WERI-Rb-1 (cell line): ENCODE data around the gene NTRK2.

Source experiments
- DNase-seq: peaks from one replicate; pipeline ENCODE4 v3.0.0-alpha.2; 2020
- H3K27ac ChIP-seq: fragments of 250-450 bp; sonication (Bioruptor Pico); 2 replicates; pipeline ENCODE4 v1.5.1; 2020; ENCODE audit warnings: mild to moderate bottlenecking, moderate library complexity
- H3K27me3 ChIP-seq: fragments of 250-450 bp; sonication (Bioruptor Pico); 2 replicates; pipeline ENCODE4 v1.5.1; 2021; ENCODE audit warnings: mild to moderate bottlenecking, low read depth, moderate library complexity; ENCODE audit not compliant: insufficient read depth, severe bottlenecking
- H3K36me3 ChIP-seq: fragments of 250-450 bp; sonication (Bioruptor Pico); 2 replicates; pipeline ENCODE4 v1.5.1; 2020; ENCODE audit warnings: mild to moderate bottlenecking, moderate library complexity
- H3K4me3 ChIP-seq: 2 replicates; pipeline ENCODE4 v1.5.1; 2011; ENCODE audit warnings: low read depth, mild to moderate bottlenecking, control low read depth, low read length
- H3K9me3 ChIP-seq: fragments of 250-450 bp; sonication (Bioruptor Pico); 2 replicates; pipeline ENCODE4 v1.5.1; 2021; ENCODE audit warnings: mild to moderate bottlenecking, moderate library complexity; ENCODE audit not compliant: severe bottlenecking
- CTCF ChIP-seq: IDR thresholded peaks from 2 replicates; pipeline ENCODE4 v1.5.1; 2011; ENCODE audit warnings: low read depth, mild to moderate bottlenecking, control low read depth, inconsistent platforms, low read length

NTRK2 gene

GRCh38 chr9:84857211-84857610, 187.7 kb downstream of the NTRK2 start:
- H3K27me3 ChIP-seq = peaks cover 69% of the 10 kb centered on the region
- no peak for TF ChIP-seq CTCF

GRCh38 chr9:84858364-84858763, 188.8 kb downstream of the NTRK2 start:
- Histone ChIP-seq H3K36me3 (no peaks in the 10 kb centered on the region), H3K9me3 (no peaks in the 10 kb centered on the region), H3K27ac (no peak overlapping the region), H3K27me3 (peaks cover 79% of the 10 kb centered on the region), H3K4me3 (no peak overlapping the region)
- no peak for DNase-seq
- TF ChIP-seq CTCF = no peak

More at GRCh38 chr9:84857211-84857610, 187.7 kb downstream of the NTRK2 start:
- DNase-seq = no peak
- H3K4me3 ChIP-seq = no peak overlapping the region
- H3K9me3 ChIP-seq = no peaks in the 10 kb centered on the region
- no peak overlapping the region for H3K27ac ChIP-seq
- no peaks in the 10 kb centered on the region for H3K36me3 ChIP-seq

- H3K27ac ChIP-seq = no peak overlapping the region
- peaks cover 77% of the 10 kb centered on the region for H3K27me3 ChIP-seq
- no peaks in the 10 kb centered on the region for H3K9me3 ChIP-seq
- TF ChIP-seq CTCF = no peak
- no peak overlapping the region for H3K4me3 ChIP-seq
- no peaks in the 10 kb centered on the region for H3K36me3 ChIP-seq
- no peak for DNase-seq
Observed at GRCh38 chr9:84860249-84861115, 191.0 kb downstream of the NTRK2 start.

GRCh38 chr9:84861455-84861854, 191.9 kb downstream of the NTRK2 start:
- Histone ChIP-seq H3K27me3 (peaks cover 75% of the 10 kb centered on the region), H3K4me3 (no peak overlapping the region), H3K9me3 (no peaks in the 10 kb centered on the region), H3K27ac (no peak overlapping the region), H3K36me3 (no peaks in the 10 kb centered on the region)
- no peak for DNase-seq
- TF ChIP-seq CTCF = no peak

- no peak for DNase-seq
- H3K9me3 ChIP-seq = no peaks in the 10 kb centered on the region
- H3K27ac ChIP-seq = no peak overlapping the region
- H3K4me3 ChIP-seq = no peak overlapping the region
- no peaks in the 10 kb centered on the region for H3K36me3 ChIP-seq
- TF ChIP-seq CTCF = no peak
- peaks cover 75% of the 10 kb centered on the region for H3K27me3 ChIP-seq
Observed at GRCh38 chr9:84862308-84862707, 192.8 kb downstream of the NTRK2 start.
